Medulla oblongata (tissue), 1 donor: ENCODE results near the gene SLAMF6.
A peak's percentile ranks its signal among the peaks of the same experiment; 100 is the strongest.

ENCODE experiments used
- DNase-seq: peaks from one replicate; pipeline ENCODE4 v3.0.0-alpha.2; 2015; ENCODE audit errors: extremely low spot score

The SLAMF6 gene

GRCh38 chr1:160467576-160467975 lies 55.5 kb downstream of the SLAMF6 start:
- no peak for DNase-seq

GRCh38 chr1:160466961-160467360 lies 56.1 kb downstream of the SLAMF6 start:
- no peak for DNase-seq

- DNase-seq: no peak
Observed at GRCh38 chr1:160465123-160465522, 57.9 kb downstream of the SLAMF6 start.

- no peak for DNase-seq
Observed at GRCh38 chr1:160460683-160461287, 62.3 kb downstream of the SLAMF6 start.

DNA sequence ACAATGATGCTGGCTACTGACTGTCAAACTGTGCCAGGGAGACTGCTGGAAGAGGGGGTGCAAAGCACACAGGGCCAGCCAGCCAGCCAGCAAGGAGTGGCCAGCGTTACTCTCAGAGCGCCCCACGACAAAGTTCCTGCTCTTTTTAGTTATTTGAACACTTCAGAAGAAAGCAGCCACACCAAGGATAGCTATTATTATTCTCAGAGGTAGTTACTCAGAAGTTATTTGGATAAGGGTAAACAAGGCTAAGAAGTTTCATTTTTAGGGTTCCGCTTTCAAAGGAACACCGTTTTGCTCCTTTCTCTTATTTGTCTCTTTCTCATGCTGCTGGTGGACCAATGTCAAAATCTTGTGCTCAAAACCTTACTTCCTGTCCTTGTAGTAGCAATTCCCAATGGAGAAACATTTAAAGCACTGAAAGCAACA lies 62.8 kb downstream of the SLAMF6 start:
- DNase-seq: no peak

GRCh38 chr1:160459687-160460086 lies 63.4 kb downstream of the SLAMF6 start:
- no peak for DNase-seq

GRCh38 chr1:160459056-160459455 lies 64.0 kb downstream of the SLAMF6 start:
- no peak for DNase-seq

DNA sequence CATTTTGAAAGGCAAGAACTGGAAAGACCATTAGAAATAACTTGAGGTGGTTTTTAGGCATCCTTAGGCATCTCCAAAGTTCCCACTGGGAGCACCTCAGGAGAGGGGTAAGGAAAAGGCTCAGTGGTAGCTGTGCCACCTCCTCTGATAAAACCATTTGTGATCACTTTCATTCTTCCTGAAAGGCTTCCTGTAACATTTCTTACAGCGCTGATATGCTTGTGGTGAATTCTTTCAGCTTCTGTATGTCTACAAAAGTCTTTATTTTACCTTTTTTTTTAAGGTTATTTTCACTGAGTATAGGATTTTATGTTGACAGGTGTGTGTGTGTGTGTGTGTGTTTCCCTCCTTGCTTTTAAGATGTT lies 67.9 kb downstream of the SLAMF6 start:
- no peak for DNase-seq

- DNase-seq: no peak
Observed at GRCh38 chr1:160454371-160455152, 68.5 kb downstream of the SLAMF6 start.

- no peak for DNase-seq
Observed at GRCh38 chr1:160453443-160453842, 69.6 kb downstream of the SLAMF6 start.

- no peak for DNase-seq
Observed at GRCh38 chr1:160451859-160452232, 71.2 kb downstream of the SLAMF6 start.

DNA sequence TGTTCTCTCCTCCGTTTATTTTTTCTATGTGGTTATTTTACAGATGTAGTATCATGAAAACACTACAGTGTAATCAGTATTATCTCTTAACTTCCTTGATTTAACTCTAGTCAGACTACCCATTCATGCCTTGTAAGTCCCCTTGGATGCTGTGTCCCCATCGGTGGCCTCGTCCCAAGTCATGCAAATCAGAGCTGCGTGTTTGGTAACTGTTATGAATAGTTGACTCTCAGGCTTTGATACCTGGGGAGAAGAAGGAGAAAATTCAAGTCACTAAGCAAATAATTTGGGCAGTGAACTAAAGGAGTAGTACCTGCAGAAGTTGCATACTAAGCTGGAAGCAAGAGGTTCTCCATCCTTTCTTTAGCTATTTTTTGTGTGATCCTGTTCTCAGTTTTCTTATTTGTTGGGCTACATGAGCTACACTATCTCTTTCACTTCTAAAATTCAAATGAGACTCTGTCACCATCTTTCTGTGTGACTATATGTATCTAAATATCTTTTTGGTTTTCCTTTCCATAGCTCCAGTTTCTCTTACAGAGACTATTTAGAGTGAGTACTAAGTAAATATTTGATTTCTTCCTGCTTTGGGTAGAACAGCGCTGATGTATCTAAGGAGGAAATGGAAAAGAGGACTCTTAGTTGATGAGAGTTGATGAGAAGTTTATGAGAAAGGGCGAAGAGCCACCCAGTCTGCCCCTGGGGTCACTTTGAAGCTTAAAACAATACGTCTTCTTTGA lies 71.8 kb downstream of the SLAMF6 start:
- no peak for DNase-seq

DNA sequence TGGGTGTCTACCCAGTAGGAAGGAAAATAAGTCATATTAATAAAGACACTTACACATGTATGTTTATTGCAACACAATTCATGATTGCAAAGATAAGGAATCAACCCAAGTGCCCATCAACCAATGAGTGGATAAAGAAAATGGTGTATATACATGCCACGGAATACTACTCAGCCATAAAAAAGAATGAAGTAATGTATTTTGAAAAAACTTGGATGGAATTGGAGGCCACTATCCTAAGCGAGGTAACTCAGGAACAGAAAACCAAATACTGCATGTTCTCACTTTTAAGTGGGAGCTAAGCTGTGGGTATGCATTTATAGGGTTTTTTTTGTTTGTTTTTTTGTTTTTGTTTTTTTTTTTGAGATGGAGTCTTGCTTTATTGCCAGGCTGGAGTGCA lies 73.6 kb downstream of the SLAMF6 start:
- no peak for DNase-seq

- no peak for DNase-seq
Observed at GRCh38 chr1:160446945-160447600, 76.0 kb downstream of the SLAMF6 start.

DNA sequence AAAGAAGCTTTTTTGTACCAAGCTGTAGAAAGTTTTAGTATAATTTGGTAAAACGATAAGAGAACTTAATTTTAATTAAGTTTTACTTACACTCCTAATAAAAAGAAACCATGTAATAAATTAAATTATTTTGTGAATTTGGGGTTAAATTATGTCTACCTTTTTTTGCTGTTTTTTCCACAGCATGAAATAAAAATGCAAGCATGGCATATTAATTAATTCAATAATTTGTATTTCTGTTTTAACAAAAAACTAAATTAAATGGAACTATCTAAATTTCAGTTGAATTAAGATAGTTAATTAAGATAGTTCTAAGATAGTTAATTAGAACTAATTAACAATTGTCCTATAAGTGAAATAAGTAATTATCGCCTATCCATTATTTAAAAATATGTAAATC lies 83.3 kb downstream of the SLAMF6 start:
- no peak for DNase-seq

GRCh38 chr1:160438935-160439334 lies 84.1 kb downstream of the SLAMF6 start:
- DNase-seq: no peak

DNA sequence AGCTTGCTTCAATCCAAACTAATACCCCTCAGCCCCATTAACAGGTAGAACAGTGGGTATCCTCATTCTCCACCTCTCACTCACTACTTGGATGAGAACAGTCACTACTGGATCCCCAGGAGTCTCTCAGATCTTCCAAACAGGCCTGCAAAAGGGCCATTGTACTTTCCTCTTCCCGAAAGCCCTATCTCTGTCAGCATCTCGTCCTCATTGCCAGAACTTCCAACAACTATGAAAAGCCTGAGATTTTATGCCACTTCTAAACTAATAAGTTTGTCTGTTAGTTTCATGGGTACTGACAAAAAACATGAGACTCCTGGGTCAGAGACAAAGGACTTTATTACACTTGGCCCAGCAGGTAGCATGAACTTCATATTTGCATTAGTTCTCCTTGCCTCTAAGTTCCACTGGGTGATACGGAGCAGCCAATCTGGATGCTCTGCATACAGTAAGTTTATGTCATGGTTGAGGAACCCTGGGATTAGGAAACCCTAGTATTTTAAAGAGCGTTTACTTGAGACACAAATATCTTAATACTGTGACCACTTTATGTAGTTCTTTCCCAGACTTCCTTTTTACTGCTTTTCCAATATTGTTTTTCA lies 84.6 kb downstream of the SLAMF6 start:
- no peak for DNase-seq

GRCh38 chr1:160437432-160438316 lies 85.4 kb downstream of the SLAMF6 start:
- peak; percentile 23 for DNase-seq

GRCh38 chr1:160436966-160437365 lies 86.1 kb downstream of the SLAMF6 start:
- DNase-seq: no peak
